ENCODE measurements around the gene SPON1. TPM values are rescaled to one million over a fixed set of nuclear protein-coding genes. Genes with fewer than 3 reads are reported as not detected.
"Not testable (repeated sequence)": the region's sequence is repeated elsewhere in the genome, so short reads cannot be mapped to it uniquely, and the experiment has no call there.

The SPON1 gene
- polyA plus RNA-seq, 1 donor: 76.3 TPM

DNA sequence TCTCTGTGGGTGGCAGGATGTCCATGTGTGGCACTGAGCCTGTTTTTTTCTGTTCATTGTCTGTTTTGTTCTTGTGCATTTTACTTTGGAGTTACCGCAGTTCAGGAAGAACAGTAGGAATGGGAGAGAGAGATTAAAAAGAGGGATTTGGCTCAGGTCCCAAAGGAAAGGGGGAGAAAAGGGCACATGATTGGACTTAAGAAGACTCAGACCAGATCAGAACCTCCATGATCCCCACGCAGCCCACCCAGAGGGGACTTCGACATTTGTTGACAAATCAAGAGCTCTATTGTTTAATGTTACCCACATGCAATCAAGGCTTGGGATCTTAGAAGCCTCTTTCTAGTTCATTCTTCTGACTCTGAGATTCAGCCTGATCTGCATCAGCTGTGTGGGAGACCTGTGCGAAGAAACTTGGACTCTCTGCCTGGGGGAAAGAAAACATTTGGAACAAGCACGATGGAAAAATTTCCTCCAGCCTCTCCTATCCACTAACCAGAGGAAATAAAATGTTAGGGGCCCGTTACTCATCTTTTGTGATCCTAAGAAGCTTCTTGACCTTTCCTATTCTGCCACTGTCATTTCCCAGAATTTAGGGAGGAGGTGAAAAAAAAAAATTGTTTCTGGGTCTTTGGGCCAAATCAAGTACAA is 119.2 kb downstream of the SPON1 start:
- no peak for DNase-seq

DNA sequence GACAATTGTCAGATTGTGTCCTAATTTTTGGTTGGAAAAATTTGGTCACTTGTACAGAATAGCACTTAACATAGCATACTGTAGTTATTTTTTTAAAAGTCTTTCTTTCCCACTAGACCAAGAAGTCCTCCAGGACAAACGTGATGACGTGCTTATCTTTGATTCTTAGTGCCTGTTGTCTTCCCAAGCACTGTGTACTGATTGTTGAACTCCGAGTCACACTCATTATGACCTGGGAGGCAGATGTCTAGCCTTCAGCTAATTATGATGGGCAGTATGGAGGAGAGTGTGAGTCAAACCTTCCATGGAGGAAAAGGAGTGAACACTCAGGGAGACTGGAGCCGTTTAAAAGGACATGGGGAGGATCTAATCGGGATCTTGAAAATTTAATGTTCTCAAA is 119.8 kb downstream of the SPON1 start:
- DNase-seq: no peak

DNA sequence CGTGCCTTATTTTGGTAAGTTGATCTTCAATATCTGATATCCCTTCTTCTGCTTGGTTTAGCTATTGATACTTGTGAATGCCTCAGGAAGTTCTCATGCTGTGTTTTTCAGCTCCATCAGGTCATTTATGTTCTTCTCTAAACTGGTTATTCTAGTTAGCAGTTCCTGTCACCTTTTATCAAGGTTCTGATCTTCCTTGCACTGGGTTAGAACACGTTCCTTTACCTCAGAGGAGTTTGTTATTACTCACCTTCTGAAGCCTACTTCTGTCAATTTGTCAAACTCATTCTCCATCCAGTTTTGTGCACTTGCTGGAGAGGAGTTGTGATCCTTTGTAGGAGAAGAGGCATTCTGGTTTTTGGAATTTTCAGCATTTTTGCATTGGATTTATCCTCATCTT is 126.3 kb downstream of the SPON1 start:
- DNase-seq: not testable (repeated sequence)

DNA sequence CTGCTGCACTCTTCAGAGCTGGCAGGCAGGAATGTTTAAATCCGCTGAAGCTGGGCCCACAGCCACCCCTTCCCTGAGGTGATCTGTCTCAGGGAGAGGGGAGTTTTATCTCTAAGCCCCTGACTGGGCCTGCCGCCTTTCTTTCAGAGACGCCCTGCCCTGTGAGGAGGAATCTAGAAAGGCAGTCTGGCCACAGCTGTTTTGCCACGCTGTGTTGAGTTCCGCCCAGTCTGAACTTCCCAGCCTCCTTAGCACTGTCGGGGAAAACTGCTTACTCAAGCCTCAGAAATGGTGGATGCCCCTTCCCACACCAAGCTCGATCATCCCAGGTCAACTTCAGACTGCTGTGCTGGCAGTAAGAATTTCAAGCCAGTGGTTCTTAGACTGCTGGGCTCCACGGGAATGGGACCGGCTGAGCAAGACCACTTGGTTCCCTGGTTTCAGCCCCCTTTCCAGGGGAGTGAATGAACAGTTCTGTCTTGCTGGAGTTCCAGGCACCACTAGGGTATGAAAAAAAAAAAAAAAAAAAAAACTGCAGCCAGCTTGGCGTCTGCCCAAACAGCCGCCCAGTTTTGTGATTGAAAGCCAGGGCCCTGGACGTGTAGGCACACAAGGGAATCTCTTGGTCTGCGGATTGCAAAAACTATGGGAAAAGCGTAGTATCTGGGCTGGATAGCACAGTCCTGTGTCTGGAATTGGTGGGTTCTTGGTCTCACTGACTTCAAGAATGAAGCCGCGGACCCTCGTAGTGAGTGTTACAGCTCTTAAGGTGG is 127.4 kb downstream of the SPON1 start:
- no peak for DNase-seq

DNA sequence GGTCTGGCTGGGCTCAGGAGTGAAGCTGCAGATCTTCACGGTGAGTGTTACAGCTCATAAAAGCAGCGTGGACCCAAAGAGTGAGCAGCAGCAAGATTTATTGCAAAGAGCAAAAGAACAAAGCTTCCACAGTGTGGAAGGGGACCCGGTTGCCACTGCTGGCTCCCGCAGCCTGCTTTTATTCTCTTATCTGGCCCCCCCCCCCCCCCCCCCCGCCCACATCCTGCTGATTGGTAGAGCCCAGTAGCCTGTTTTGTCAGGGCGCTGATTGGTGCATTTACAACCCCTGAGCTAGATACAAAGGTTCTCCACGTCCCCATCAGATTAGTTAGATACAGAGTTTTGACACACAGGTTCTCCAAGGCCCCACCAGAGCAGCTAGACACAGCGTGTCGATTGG is 128.1 kb downstream of the SPON1 start:
- not testable (repeated sequence) for DNase-seq

DNA sequence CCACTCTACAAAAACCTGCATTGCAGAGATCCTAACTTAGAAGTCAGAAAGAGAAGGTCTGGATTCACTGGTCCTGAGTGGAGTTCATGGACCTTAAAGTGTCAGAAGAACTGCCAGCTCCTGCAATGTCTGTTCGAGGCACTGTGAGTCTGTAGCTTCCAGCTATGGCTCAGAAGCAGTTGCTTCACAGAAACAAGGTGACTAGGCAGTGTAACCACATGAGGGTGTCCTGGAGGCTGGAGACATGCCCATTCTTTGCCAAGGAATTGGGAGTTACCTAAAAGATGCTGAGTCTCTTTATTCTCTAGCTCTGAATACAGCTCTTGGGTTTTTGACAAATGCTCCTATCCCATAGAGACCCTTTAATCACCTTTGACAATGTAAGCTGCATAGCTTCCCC is 130.5 kb downstream of the SPON1 start:
- DNase-seq: no peak

DNA sequence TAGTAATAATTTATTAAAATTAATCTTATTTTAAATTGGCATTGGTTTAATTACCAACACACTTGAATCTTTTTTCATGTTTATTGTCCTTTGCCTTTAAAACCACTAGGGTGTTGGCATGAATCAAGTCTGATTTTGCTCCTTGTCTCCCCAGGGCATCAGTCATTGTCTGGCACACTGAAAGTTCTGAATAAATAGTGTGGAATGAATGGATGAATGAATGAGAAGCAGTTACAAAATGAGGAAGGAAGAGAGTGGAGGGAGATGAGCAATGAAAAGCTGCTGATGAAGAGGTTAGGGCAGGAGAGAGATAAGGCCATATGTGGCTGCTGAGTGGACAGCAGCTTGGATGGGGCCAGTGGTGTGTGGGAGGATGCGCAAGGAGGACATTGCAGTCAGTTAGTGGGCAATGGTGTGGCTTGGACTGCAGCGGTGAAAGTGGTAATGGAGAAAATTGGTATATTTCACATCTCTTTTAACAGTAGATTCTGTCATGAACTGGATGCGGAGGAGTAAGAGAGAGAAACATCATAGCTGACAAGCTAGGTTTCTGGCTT is 132.0 kb downstream of the SPON1 start:
- DNase-seq: no peak

DNA sequence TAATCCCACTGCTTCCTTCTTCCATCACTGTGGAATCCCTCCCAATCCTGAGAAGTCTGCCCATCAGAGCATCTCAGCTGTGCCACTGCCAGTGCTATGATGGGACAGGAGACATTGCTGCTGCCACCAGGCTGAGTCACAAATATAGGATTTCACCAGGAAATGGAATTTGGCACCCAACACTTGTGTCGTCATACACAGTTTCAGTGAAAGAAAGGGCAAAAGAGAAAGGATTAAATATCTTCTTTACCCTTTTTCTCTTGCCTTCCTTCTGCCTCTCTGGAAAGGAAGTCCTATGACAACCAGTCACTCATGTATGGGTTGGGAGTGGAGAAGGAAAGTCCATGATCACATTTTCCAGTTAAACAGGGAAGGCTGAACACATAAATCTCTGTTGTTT is 133.4 kb downstream of the SPON1 start:
- no peak for DNase-seq

DNA sequence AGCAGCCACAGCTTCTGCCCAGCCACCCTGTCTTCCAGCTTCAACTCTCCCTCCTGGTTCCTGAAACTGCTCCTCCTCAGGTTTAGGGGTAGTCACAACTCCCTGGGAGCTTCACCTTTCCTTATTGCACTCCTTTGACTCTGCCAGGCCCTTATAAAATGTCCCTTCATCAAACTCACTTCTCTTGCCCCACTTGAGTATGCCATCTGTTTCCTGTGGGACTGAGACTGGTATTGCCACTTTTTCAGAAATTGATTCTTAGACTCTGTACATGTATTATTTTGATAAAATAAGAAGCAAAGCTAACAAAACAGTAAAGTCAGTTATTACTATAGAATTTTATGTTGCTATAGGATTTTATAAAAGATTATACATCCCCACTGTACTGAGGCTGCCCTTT is 134.1 kb downstream of the SPON1 start:
- no peak for DNase-seq

DNA sequence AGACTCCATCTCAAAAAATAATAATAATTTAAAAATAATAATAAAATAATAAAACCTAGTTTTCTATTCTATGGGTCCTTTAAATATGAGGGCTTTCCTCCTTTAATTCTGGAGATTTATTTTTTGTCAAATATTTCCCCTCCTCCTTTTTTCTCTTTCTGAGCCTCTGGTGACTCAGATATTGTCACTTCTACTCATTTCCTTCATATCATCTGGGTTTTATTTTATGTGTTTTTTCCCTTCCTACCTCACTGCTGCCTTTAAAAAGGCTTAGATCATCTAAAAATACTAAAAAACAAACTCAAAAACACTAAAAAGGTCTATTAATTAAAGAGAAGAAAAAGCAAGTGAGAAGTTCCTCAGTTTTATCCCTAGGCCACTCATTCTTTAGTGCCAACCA is 138.9 kb downstream of the SPON1 start:
- DNase-seq: no peak

DNA sequence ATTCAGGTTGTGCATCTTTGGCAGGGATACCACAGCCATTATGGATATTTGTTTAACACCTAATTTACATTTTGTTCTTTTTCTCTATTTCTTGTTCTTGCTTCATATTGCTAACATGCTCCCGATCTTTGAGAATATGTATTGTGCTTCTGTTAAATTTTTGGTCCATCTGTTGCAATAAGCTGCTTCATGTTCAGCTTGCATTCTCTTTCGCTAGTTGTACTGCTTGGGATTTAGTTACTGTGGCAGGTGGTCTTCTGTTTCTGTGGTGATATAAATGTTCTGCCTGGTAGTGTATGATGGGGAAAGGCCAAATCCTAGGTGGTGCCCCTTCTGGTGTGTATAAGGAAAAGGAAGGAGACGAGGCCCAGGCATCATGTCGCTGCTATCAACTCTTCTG is 140.2 kb downstream of the SPON1 start:
- no peak for DNase-seq

DNA sequence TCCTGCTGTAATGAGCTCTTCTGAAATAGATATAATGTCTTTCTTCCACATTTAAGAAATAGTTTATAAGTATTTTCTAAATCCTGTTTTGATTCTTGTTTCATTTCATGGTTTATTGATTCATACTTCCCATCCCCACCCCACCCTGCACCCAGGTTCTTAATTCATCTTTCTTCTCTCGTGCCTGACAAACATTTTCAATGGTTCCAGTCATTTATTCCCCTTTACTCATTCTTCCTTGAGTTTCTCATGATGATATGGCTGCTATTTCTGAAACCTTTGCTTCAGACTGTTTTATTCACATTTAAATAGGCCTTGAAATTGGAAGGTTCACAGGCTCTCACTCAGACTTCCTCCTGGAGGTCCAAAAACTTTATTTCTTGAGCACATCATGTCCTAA is 142.9 kb downstream of the SPON1 start:
- no peak for DNase-seq

DNA sequence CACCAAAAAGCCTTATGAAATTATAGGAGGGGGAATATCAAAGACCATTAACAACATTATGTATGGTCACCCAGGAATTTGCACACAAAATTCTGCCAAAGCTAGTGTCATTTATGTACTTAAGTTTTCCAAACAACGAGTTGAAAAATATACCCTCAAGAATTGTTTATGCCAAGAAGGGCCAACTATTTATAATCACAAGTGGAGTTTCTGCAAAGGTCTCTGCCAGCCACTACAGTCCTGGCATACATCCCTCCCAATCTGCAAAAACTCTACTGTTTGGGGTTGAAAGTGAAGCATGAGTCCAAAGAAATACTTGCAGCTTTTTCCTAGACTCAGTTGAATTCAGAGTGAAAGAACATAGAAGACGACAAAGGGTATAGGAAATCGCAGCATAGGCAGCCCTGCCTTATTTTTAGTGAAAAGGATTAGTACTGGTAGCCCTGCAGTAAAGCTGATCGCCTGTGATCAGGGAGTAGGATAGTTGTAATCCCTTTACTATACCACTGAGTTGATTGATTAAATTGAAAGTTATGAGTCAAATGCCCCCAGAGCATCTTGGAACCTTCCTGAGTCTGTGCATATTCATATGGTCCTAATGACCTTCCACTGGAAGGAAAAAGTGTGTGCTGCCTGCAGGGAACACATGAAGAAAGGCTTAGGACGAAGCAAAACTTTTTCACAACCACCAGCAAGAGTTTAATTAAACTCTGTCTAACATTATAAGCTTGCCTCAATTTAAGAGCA is 144.0 kb downstream of the SPON1 start:
- DNase-seq: no peak

DNA sequence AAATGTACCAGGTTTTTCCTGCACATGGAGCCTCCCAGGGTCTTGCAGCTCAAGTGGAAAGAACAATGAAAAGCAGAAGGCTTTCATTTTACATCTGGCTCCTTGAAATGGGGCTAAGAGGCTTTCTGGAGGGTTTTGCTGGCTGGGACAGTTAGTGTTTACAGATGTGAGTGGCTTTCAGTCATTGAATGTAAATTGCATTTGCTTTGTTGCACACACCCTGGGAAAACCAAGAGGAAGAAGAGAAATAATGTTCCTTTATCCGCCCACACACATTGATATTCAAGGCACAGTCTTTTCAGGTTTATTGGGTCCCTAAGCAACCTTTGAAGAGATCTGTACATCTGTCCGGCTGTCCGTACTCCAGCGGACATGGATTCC is 144.5 kb downstream of the SPON1 start:
- DNase-seq: no peak

DNA sequence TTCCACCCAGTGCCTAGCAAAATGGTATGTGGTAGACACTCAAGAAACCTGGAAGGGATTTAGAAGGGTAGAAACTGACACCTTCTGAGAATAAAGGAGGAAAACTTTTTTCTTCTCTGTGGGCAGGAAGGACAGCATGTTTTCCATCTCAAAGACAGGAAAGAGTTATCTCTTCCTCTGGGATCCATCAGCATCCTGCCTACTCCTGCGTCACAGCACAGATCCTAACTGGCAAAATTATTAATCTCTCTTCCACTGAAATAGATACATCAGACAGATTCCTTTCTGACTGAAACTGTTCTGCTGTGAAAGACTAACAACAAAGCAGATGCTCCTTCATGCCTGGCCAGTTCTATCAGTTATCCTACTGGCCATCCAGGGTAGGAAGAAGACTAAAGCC is 147.2 kb downstream of the SPON1 start:
- no peak for DNase-seq

DNA sequence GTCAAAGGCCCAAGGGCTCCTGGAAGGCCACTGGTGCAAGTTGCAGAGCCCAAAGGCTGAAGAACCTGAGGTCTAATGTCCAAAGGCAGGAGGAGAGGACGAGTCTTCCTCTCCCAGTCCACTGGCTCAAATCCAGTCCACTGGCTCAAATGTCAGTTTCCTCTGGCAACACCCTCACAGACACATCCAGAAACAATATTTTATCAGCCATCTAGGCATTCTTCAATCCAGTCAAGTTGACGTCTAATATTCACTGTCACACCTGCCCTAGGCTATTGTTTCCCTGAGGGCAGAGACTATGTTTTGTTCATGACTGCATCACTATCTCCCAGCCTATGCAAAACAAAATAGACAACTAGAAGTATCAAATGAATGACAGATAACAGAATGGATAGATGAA is 148.1 kb downstream of the SPON1 start:
- DNase-seq: no peak

DNA sequence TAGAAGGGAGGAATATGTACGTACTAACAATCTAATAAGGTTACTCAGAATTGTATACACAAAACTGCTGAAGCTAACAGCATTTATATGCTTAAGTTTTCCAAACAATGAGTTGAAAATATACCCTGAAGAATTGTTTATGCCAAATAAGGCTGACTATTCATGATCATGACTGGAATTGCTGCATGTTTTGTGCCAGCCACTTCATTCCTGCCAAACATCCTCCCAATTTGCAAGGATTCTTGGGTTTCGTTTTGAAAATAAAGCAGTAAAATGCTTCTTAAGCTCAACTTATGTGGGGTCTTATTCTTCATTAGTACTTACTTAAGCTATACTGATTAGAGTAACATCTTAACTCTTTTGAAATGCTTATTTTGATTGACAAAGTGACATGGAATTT is 149.0 kb downstream of the SPON1 start:
- DNase-seq: no peak

DNA sequence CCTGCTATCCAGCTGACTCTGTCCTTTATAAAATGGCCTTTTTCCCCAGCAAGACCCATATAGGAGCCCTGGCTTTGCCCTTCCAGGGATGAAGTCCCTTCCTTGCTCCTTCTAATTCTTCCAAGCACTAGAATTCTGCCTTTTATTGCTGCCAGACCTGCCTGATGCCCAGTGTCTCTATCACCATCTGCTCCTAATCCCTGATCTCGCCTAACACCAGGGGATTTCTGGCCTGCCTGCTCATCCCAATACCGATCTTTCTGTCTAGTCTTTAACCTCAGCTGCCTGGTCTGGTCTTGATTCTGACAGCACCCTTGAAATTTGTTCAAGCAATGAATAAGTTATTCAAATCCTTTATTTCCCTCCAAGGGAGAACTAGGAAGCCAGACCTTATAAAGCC is 150.2 kb downstream of the SPON1 start:
- DNase-seq: no peak

DNA sequence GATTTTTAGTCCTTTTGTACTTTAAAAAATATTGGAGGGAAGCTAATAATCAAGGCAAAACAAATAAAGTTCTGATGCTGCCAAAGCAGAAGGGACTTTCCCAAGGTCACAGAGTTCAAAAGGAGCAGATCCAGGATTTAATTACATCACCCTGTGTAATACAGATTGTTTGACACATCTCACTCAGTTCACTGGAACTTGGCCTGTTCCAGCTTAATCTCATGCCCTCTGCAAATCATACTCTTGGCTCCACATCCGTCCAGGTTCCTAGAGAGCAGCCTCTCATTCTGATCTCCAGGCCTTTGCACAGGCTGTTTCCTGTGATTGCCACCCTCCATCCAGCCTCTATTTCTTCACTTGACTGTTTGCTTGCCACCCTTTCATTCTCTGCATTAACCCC is 151.7 kb downstream of the SPON1 start:
- no peak for DNase-seq

DNA sequence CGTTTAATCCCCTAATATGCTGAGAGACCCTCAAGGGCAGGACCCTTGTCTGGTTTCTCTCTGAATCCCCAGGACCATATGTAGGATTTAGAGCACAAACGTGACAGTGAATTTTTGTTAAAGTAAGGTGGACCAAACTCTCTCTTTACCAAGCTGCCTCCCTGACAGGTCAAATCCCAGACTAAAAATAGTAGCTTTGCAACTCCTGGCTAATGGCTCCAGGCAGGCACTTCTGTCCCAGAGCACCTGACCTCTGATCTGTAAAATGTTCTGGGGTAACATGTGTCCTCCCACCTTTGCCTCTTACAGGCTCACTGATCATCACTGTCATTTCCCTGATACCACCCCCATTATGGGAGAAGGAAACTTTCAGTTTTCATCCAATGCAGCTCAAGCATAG is 152.3 kb downstream of the SPON1 start:
- no peak for DNase-seq

DNA sequence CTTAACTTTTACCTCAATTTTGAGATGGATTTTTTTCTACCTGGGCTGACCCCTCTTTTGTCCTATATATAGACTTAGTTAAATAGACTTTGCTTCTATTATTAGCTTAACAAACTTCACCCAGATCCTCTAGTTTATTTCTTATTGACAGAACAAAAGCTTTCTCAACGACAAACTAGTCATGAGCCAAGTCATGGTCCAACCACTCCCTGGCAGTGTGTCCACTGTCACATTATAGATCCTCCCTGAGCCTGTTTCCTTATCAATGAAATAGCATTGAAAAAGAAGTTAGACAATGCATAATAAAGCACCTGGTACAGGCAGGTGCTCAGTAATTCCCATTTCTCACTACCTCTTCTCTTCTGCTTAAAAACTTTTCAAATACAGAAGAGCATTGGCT is 155.1 kb downstream of the SPON1 start:
- DNase-seq: no peak

DNA sequence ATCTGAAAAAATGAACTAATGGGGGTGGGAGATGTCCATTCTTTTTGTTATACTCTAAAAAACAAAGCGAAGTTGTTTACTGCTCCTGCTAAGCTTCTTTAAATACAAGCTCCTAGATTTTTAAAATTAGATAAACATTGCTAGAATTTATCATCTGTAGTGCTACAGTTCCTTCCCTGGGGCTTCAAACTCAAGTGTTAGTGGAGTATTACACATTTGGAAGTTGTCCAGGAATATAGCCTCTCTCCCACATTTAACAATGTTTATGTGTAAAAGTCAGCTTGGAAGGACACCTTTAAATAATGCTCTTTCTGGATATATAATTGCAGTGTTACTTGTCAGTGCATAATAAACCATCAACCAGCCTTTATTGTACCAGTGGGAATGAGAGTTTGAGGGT is 155.5 kb downstream of the SPON1 start:
- no peak for DNase-seq

DNA sequence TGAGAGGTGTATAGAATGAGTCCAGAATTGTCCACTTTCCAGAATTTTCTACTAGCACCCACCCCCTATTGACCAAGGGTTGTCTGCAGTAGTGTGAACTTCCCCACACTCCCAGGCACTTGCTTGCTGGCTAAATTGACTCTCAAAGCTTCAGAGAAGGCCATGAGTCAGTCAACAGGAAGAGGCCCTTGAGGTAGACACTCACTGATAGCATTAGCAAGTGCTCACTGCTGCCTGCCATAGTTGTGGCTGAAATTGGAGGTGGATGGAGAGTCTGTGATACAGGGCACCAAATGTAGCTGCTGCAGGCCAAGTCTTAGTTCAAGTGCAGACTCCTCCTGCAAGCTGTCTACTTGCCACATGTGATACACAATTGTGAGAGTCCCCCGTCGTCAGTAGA is 156.8 kb downstream of the SPON1 start:
- no peak for DNase-seq

Measured in left kidney (tissue), 2 donors.